LHCN-M2 (cell line): ENCODE data around the gene ZNF506. TPM values are rescaled to one million over a fixed set of nuclear protein-coding genes. Genes with fewer than 3 reads are reported as not detected.
"Not testable (repeated sequence)": the region's sequence is repeated elsewhere in the genome, so short reads cannot be mapped to it uniquely, and the experiment has no call there.

Experiments used
- DNase-seq: peaks from one replicate; pipeline ENCODE4 v3.0.0-alpha.2; 2012; ENCODE audit warnings: low read depth
- total RNA-seq: library from RNA; depleted of rRNA; stranded (reverse); fragments of >200 nt; gene quantifications from 2 replicates; pipeline ENCODE4 v1.2.3, GENCODE V29; 2014

The ZNF506 gene
- total RNA-seq, 1 experiment from 2014 or later = 9.4 TPM

DNA sequence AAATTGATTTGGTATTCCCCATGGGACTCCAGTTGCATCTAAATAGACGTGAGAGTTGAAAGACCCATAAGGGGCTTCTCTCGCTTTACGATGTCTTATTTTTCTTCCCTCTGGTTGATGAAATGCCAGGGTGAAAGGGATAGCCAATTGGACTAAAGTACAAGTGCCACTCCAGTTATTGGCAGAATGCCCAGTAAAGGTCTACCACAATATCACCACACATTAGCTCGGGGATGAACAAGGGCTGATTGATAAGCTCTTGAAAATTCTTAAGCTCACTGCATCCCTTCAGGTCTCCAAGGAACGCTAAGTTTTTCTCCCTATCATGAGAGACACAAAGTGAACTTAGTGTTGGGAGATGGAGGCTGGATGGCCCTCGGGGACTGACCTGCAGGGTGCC, 39.8 kb downstream of the ZNF506 start:
- not testable (repeated sequence) for DNase-seq

DNA sequence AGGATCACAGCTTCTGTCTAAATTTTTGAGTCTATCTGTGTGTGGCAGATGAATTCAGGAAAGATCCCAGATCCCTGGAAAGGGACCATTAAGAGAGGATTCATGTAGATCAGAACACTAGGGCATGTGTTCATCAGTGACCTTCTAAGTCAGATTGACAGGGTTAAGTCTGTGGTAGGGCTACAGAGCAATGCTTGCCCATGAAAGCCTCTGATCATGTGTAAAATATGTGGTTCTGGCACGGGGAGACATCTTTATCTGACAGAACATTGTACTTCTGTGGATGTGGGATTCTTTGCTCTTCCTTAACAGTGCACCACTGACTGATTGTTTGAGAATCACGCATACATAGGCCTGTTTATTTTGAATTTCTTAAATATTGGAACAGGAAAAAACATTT, 42.9 kb downstream of the ZNF506 start:
- DNase-seq = no peak

DNA sequence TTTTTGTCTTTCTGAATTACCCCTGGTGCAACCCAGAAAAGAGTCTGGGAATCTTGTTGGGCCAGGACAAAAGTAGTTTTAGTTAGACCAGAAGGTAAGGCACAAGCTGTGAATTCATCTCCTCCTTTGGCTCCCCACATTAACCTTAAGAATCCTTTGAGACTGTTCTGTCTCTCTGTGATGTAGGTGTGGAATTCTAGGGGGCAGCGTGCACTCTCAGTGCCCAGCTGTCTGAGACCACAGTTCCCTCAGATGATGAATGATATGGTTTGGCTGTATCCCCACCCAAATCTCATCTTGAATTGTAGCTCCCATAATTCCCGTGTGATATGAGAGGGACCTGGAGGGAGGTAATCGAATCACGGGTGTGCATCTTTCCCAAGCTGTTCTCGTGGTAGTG, 43.9 kb downstream of the ZNF506 start:
- DNase-seq = peak; percentile 12

DNA sequence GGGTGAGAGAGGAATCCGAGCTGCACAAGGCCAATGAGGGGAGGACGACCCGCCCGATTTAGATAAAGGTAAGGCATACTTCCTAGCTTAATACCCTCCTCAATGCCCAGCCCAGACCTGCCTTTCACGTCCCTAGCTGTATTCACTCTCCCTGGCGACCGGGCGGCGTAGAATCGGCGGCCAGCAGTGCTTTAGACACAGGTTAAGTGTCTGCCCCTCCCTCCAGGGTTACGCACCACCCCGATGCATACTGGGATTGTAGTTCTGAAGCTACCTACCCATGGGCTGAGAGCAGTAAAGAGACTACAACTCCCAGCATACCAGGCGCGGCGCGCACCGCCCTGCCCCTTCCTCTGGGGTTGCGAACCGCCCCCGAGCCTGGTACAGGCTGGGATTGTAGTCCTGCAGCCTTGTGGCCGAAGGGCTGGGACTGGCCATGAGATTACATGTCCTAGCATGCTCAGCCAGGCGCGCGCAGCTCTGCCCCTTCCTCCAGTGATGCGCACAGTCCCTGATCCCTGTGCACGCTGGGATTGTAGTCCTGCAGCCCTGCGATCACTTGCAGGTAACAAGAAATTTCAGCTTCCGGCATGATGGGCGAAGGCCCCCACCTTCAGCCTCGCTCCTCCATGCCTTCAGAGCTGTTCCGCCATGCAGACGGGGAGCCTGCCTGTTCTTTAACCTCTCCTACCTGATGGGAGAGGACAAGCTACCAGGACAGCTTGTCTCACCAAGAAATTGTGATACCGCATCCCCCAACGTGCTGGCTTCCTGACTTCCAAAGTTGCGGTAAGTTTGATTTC, 45.1 kb downstream of the ZNF506 start:
- DNase-seq = peak; percentile 97

DNA sequence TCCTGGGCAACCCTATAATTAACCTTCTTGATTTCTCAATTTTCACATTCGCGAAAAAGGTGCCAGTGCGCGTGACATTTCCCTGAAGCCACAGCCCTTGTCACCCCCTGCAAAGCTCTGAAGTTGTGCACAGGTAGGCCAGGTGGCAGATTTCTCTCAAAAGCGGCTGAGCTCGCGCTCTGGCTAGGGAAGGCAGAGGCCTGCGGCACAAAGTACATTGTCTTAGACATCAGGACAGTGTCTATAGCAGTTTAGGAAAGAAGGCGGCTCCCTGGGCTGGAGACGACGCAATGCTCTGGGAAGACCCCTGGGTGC, 45.7 kb downstream of the ZNF506 start:
- no peak for DNase-seq

DNA sequence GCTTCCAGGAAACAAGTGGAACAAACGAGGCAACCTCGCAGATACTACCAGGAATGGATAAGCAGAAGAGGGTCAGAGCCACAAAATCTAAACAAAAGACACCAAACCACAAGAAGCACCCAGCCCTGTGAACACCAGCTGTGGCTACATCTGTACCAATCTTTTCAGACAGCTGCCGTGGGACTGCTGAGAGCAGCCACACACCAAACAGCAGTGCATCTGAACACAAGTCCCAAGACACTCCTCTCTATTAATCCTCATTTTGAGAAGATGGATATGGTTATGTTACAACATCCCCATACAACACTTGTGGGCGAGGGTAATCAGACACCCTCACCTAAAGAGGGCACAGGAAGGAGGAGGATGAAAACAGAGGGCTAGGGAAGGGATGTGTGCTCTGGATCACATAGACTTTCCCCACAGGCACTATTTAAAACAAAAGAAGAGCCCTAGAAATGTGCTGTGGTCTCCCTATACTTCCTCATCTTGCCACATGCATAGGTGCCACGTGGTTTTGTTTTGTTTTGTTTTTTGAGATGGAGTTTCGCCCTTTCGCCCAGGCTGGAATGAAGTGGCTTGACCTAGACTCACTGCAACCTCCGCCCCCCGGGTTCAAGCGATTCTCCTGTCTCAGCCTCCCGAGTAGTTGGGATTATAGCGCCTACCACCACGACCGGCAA, 47.1 kb downstream of the ZNF506 start:
- DNase-seq = peak; percentile 29

DNA sequence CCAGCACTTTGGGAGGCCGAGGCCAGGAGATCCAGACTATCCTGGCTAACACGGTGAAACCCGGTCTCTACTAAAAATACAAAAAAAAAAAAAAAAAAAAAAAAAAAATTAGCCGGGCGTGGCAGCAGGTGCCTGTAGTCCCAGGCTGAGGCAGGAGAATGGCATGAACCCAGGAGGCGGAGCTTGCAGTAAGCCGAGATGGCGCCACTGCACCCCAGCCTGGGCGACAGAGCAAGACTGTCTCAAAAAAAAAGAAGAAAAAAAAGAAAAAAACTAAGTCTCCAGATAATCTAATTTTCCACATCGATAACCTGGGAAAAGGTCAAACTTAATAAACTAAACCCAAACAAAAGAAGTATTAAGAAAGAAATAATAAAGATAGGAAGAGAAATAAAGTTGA, 49.6 kb downstream of the ZNF506 start:
- DNase-seq = not testable (repeated sequence)

DNA sequence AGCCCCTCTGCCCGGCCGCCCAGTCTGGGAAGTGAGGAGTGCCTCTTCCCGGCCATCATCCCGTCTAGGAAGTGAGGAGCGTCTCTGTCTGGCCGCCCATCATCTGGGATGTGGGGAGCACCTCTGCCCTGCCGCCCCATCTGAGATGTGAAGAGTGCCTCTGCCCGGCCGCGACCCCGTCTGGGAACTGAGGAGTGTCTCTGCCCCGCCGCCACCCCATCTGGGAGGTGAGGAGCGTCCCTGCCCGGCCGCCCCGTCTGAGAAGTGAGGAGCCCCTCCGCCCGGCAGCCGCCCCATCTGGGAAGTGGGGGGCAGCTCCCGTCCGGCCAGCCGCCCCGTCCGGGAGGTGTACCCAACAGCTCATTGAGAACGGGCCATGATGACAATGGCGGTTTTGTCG, 51.6 kb downstream of the ZNF506 start:
- not testable (repeated sequence) for DNase-seq

DNA sequence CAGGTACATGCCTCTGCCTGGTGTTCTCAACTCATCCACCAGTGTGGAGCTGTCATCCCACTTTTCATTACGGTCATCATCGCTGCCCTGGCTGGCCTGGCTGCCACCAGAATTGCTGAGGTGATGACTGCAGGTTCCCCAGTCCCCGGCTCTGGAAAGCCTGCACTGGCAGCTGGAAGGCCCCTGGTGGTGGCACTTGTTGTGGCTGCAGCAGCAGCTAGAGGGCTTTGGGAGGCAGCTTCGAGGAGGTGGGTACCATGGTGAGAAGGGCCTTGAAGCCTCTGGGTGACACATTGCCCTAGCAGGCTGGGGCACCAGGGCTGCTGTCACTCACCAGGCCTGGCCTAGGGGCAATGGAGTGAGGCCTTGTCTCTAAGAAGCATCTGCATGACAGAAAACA, 63.4 kb downstream of the ZNF506 start:
- no peak for DNase-seq

DNA sequence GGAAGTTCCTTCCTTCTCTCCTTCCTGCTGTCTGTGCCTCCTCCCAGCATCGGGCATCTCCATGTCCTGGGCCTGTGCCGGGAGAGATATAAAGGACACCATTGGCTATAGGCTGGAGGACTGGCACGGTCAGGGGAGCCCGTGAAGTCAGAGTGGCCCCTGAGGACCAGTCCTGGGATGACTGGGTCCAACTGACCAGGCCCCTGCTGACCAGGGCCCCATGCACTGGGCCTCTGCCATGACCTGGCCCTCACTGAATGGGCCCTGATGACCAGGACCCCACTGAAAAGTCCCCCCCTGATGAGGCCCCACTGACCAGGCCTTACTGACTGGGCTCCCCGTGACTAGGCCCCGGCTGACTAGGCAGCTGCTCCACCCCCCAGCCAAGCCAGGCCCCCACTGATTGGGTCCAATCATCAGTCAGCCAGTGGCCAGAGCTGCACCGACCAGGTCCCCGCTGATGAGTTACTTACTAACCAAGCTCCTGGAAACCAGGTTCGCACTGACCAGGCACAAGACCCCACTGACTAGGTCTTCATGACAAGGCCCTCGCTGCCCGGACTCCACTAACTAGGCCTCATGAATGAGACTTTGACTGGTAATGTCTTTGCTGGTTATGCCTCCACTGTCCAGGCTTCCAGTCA, 68.7 kb downstream of the ZNF506 start:
- DNase-seq = no peak

DNA sequence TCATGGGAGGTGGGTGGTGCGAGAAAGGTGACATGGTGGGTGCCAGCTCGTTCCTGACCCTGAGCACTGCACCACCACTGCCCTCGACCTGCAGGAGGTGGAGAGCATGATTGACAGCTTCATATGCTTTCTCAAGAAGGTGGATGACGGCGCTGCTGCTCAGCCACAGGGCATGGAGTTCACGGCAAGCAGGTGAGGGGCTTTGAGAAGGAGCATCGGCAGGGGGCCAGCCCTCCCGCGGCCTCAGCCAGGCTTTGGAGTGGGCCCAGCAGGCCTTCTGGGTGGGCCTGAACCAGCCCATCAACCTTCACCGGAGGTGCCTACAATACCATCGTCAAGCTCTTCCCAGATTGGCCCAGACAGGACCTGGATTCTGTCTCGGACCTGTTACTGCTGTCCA, 69.7 kb downstream of the ZNF506 start:
- DNase-seq = no peak

DNA sequence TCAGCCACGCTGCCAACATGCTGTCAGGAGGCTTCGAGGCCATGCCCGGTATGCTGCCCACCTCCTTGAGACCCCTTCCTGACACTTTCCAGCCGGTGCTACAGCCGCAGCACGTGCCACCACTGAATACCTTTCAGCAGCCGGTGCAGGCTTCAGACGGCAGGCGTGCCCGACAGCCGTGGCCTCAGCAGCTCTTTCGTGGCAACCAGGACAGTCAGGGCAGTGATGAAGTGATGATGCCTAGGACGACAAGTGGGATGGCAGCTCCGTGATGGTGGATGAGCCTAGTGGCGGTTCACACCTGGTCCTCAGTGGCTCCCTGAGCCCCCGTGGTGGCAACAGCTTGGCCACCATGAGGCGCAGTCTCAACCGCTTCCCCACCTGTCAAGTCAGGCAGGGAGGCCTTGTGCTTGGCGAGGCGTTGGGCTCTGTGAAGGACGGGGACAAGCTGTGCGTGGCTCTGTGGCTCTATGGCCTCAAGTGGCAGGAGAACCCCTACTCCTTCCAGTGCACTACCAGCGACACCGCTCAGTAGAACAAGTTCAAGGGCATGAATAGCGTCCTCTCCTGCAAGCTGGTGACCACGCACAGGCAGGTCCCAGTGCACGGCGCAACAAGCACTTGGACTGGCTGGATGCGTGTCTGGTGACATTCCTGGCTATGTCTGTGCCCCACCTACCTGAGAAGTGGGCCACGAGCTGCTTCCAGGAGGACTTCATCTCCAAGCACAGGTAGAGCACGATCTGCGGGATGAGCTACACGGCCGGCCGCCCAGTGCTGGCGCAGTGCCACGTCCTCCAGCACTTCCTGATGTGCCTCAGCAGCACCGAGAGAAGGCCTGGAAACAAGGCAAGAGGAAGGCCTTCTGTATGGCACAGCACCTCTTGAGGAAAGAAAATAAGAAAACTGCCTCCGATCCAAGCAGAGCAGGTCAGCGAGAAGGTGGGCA, 70.4 kb downstream of the ZNF506 start:
- DNase-seq = no peak

DNA sequence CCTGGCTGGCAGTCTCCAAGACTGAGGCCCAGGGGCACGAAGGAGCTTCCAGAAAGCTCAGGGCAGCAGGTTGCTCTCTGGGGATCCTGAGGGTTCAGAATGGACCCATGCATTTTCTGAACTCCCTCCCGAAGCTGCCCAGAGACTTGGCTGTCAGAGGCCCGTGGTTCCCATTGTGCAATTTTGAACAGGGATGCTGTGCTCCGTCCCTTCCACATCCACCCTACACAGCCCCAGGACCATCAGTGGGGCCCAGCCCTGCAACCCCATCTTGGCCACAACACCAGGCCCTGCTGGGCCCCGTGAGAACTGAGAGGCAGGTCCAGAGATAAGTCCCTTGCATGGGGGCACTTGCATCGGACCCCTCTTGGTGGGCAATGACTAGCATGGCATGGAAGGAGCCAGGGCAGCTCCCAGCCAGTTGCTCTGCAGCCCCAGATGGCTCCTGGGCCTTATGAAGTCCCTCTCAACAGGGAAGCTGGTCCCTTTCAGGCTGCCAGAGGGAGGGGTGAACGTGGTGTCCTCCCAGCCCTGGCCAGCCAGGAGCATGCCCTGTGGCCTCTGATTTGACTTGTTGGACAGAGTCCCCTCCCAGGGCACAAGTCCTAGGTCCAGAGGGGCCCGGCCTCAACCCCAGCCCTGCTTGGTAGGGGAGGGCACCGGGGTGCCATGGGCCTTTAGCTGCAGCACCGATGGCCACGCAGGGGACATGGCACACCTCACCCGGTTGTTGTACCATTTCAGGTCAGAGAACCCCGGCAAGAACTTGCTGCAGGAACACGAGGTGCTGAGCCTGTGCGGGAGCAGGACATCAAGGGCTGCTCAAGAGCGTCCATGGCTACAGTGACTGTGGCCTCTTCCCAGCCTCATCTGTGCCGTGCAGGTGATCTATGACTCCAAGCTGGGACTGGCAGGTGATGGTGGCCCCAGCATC, 71.4 kb downstream of the ZNF506 start:
- DNase-seq = no peak

DNA sequence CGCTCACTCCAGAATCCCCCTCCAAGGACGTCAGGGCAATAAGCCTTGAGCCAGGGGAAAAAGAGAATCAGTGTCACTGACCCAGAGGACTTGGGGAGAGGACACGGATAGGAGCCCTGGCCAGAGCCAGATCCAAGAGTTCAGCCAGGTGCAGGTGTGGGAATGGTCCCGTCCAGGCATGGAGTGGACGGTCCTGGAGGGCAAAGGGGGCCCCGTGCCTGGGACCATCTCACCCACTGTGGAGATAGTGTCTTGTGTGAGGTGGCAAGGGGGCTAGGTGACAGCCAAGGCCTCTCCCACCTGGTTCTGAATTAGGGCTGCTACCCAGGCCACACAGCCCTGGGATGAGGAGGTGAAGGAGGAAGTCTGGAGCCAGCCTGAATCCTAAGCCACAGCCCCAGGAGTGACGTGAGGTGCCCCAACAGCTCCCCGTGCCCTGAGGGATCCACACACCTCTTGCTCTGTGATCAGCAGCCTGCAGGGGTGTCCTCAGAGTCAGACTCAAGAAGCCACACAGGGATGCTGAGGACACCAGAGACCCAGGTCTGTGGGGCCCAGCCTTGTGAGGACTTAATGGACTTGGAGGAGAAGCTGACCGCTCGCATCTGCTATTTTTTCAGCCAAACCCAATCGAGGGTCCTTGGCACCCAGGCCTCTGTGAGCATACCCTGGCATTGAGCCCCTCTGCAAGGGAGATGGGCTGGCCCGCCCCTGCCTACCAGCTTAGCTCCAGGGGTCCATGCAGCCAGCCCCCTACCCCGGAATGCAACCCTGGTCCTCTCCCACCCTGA, 72.2 kb downstream of the ZNF506 start:
- DNase-seq = no peak

DNA sequence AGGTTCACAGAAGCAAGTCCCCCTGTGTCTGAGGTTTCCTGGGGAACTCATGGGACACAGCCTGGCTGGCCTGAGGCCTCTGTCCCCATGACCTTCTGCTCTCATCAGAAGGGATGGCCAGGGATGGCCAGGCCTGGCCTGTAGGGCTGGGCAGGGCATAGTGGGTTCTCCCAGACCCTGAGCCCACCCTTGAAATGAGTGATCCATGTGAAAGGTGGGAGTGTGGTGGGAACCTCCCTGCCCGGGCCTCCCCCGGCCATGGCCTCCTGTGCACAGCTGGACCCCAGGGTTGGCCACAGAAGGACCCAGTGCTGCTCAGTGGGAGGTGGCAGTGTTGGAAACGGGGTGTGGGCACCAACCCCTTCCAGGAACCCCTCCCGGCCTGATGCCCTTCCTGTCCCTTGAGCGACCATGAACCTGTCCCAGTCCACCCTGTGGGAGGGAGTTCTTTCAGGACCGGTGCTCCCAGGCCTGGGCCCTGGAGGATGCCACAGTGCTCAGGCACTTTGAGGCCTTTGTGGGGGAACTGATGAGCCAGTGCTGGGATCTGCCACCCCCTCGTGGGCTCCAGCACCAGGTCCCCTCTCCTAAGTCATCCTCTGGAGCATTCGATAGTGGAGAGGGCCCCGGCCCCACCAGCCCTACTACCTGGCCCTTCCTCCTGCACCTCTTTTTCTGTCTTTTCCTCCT, 73.2 kb downstream of the ZNF506 start:
- DNase-seq = no peak

DNA sequence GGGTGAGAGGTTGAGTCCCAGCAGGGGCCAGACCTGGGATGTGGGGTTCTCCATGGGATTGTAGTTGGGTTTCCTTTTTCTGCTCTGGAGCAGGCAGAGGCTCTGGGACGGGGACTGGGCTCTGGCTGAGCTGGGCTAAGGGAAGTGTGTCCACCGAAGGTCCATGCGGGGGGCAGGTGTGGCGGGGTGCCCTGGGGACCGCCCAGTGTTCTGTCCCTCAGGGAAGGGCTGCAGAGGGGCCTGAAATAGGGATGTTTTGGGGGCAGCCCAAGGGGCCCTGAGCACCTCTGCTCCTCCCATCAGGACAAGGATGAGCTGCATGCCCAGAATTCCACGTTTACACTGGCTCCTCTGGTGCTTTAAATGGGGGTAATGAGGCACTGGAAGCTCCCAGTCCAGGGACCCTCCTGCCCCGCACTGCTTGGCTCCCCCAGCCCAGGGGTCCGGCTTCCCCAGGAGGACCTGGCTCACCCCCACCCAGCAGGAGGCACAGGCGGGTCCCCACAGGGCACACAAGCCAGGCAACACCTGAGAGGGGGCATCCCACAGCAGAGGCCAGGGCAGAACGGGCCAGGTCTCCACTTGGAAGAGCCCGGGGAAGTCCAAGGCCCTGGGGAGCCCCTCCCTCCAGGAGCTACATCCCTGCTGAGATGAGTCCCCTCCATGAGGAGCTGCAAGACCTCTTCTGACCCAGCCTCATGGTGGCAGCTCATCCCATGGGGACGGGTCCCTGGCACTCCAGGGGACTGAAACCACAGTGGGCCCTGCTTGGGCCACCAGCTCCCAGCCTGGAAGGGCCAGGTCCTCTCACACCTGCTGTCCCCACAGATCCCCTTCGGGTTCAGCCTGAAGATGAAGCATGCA, 74.0 kb downstream of the ZNF506 start:
- no peak for DNase-seq

DNA sequence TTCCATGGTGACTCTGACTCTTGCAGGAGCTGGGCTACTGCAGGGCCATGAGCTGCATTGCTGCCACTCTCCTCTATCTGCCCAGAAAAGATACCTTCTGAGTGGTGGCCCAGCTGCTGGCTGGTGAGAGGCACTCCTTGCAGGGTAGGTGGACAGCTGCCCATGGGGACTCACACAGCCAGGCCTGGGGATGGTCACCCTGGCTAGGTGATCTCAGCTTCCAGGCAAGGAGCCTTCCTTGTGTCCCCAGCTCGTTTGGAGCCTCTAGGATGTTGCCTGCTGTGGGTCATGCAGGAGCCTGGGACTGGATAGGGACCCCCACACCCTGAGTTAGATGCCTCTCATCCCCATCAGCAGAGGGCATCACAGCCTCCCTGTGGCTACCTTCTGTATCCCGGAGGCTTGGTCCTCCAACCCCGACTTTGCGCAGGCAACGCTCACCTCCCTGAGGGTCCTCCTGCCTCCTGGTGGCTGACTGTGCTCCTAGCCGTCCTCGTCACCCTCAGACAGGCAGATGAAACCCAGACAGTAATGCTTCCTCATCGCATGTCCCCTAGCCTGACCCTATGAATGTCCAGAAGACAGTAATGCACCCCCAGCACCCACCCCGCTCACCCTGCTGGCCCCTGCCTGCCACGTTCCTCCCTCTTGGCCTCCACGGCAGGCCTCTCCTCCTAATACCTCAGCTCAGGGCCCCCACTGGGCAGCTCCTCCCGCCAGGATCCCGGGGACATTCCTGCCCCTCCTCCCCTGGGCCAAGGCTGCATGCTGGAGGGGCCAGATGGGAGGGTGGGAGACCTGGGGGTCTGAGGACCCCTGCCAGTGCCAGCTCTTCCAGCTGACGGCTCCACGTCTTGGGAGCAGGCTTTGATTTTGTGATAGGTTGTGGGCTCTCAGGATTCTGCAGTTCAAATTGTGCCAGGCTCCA, 75.0 kb downstream of the ZNF506 start:
- no peak for DNase-seq
